ENCODE results near the gene RANBP1.

GRCh38 chr22:20086101-20086599 is 29.8 kb upstream of the RANBP1 start:
- TF ChIP-seq POLR2A (IDR thresholded peaks at IDR 0.05), result no peak
- TF ChIP-seq CTCF (IDR thresholded peaks at IDR 0.05), result no peak

Measured in adrenal gland (tissue), 5 donors.